ENCODE measurements around the gene EEF1B2.

GRCh38 chr2:206150631-206151030 is 9.1 kb upstream of the EEF1B2 start:
- TF ChIP-seq POLR2A (IDR thresholded peaks at IDR 0.05; ENCODE audit: low read length) (no peak), GATA1 (IDR thresholded peaks at IDR 0.05; ENCODE audit: low read depth, low read length) (no peak)
